ENCODE results near the gene MYF6. TPM values are rescaled to one million over a fixed set of nuclear protein-coding genes. Genes with fewer than 3 reads are reported as not detected.

The MYF6 gene
- total and polyA plus RNA-seq, 2 donors (not counting 1 experiment from before 2014, with no cell fraction given): not detected

GRCh38 chr12:80708975-80709328, 1.5 kb downstream of the MYF6 start:
- peaks cover 0 to 18% (median 9%) of the 10 kb centered on the region in 4 experiments for H3K27me3 ChIP-seq (replicated peaks in 1 of 4; ENCODE audit: control extremely low read depth in 1 of 4, control insufficient read depth in 3 of 4, insufficient read depth in 4 of 4, low read length in 3 of 4)
- H3K36me3 ChIP-seq (replicated peaks in 1 of 2; ENCODE audit: control extremely low read depth in 1 of 2, control insufficient read depth in 1 of 2, extremely low read depth in 1 of 2, insufficient read depth in 2 of 2, low read length in 1 of 2): no peaks in the 10 kb centered on the region
- no peaks in the 10 kb centered on the region for H3K79me2 ChIP-seq (ENCODE audit: control insufficient read depth, insufficient read depth, low read length)
- H3K27ac ChIP-seq (ENCODE audit: low read length in 2 of 2): no peak overlapping the region
- POLR2A ChIA-PET: no interaction called here
- no peaks in the 10 kb centered on the region for H4K20me1 ChIP-seq (ENCODE audit: control insufficient read depth, insufficient read depth, low read length, poor library complexity, severe bottlenecking)
- TF ChIP-seq EZH2 (IDR thresholded peaks at IDR 0.05; ENCODE audit: borderline replicate concordance, insufficient read depth, low read depth, low read length, poor library complexity, severe bottlenecking): no peak
- no peak for TF ChIP-seq CTCF (IDR thresholded peaks at IDR 0.05)
- no peak overlapping the region for H2AFZ ChIP-seq (ENCODE audit: insufficient read depth, low read depth, low read length, poor library complexity, severe bottlenecking)
- H3K4me2 ChIP-seq (replicated peaks; ENCODE audit: low read depth, low read length, poor library complexity, severe bottlenecking): no peak overlapping the region
- WGBS (ENCODE audit: insufficient coverage): 21% methylated on average over 6 of the region's 10 CpGs
- H3K4me1 ChIP-seq (ENCODE audit: control insufficient read depth in 2 of 2, insufficient read depth in 2 of 2, low read length in 2 of 2): no peaks in the 10 kb centered on the region
- CTCF ChIA-PET: no interaction called here
- Mint-ChIP-seq H3K27ac (no peak overlapping the region), H3K9me3 (ENCODE audit: insufficient read depth) (no peaks in the 10 kb centered on the region), H3K27me3 (peaks cover 52% of the 10 kb centered on the region), H3K4me3 (peak overlapping the region; percentile 19), H3K4me1 (peaks cover 2% of the 10 kb centered on the region)
- intact Hi-C loops (cut with micrococcal nuclease): no loop called here
- no peak overlapping the region for H3K4me3 ChIP-seq (ENCODE audit: control extremely low read depth in 1 of 5, extremely low read depth in 1 of 5, insufficient read depth in 1 of 5, low read depth in 2 of 5, low read length in 4 of 5)
- H3K9ac ChIP-seq (ENCODE audit: low read length): no peak overlapping the region
- DNase-seq (no peak), ATAC-seq (ENCODE audit: low read depth) (no peak)
- H3K9me3 ChIP-seq (ENCODE audit: control extremely low read depth in 1 of 3, control insufficient read depth in 2 of 3, insufficient read depth in 1 of 3, low read length in 2 of 3): peaks cover 0 to 11% (median 0%) of the 10 kb centered on the region in 3 donors

GRCh38 chr12:80709811-80710726, 2.6 kb downstream of the MYF6 start:
- H2AFZ ChIP-seq (ENCODE audit: insufficient read depth, low read depth, low read length, poor library complexity, severe bottlenecking): no peak overlapping the region
- H3K36me3 ChIP-seq (replicated peaks in 1 of 2; ENCODE audit: control extremely low read depth in 1 of 2, control insufficient read depth in 1 of 2, extremely low read depth in 1 of 2, insufficient read depth in 2 of 2, low read length in 1 of 2): no peaks in the 10 kb centered on the region
- POLR2A ChIA-PET: no interaction called here
- ATAC-seq (ENCODE audit: low read depth) (no peak), DNase-seq (no peak)
- peaks cover 0 to 11% (median 0%) of the 10 kb centered on the region in 3 donors for H3K9me3 ChIP-seq (ENCODE audit: control extremely low read depth in 1 of 3, control insufficient read depth in 2 of 3, insufficient read depth in 1 of 3, low read length in 2 of 3)
- CTCF ChIA-PET: no interaction called here
- H4K20me1 ChIP-seq (ENCODE audit: control insufficient read depth, insufficient read depth, low read length, poor library complexity, severe bottlenecking): no peaks in the 10 kb centered on the region
- peaks cover 2% of the 10 kb centered on the region for H3K4me1 Mint-ChIP-seq
- H3K79me2 ChIP-seq (ENCODE audit: control insufficient read depth, insufficient read depth, low read length): no peaks in the 10 kb centered on the region
- H3K4me2 ChIP-seq (replicated peaks; ENCODE audit: low read depth, low read length, poor library complexity, severe bottlenecking): no peak overlapping the region
- no peak overlapping the region for H3K4me3 ChIP-seq (ENCODE audit: control extremely low read depth in 1 of 5, extremely low read depth in 1 of 5, insufficient read depth in 1 of 5, low read depth in 2 of 5, low read length in 4 of 5)
- no peaks in the 10 kb centered on the region for H3K9me3 Mint-ChIP-seq (ENCODE audit: insufficient read depth)
- H3K4me1 ChIP-seq (ENCODE audit: control insufficient read depth in 2 of 2, insufficient read depth in 2 of 2, low read length in 2 of 2): no peaks in the 10 kb centered on the region
- H3K9ac ChIP-seq (ENCODE audit: low read length): no peak overlapping the region
- TF ChIP-seq EZH2 (IDR thresholded peaks at IDR 0.05; ENCODE audit: borderline replicate concordance, insufficient read depth, low read depth, low read length, poor library complexity, severe bottlenecking) (no peak), CTCF (IDR thresholded peaks at IDR 0.05) (no peak)
- H3K27ac ChIP-seq (ENCODE audit: low read length in 2 of 2): no peak overlapping the region
- peaks cover 63% of the 10 kb centered on the region for H3K27me3 Mint-ChIP-seq
- WGBS (ENCODE audit: insufficient coverage): 59% methylated on average over 11 of the region's 20 CpGs
- H3K4me3 Mint-ChIP-seq: no peak overlapping the region
- intact Hi-C loops (cut with micrococcal nuclease): no loop called here
- H3K27me3 ChIP-seq (replicated peaks in 1 of 4; ENCODE audit: control extremely low read depth in 1 of 4, control insufficient read depth in 3 of 4, insufficient read depth in 4 of 4, low read length in 3 of 4): peaks cover 0 to 29% (median 16%) of the 10 kb centered on the region in 4 experiments
- no peak overlapping the region for H3K27ac Mint-ChIP-seq

All from B cell (primary cell).